GM12878 (cell line): ENCODE results near the gene SGK2.

Experiments
- ATF7 ChIP-seq: fragments of 450-650 bp; IDR thresholded peaks from 2 replicates; pipeline ENCODE4 v1.6.1; 2016; ENCODE audit warnings: low read depth, mild to moderate bottlenecking
- CHD4 ChIP-seq: fragments of 200-600 bp; sonication (generic); IDR thresholded peaks from 2 replicates; pipeline ENCODE4 v1.6.1; 2016; ENCODE audit warnings: mild to moderate bottlenecking
- CTCF ChIP-seq, 3 experiments: IDR thresholded peaks in 2 of 3; conservative IDR thresholded peaks in 1 of 3; 2 replicates each; pipeline ENCODE4 v1.5.1; 2011; ENCODE audit warnings: low read depth in 3 of 3, low read length in 3 of 3, mild to moderate bottlenecking in 3 of 3, control low read depth in 2 of 3, moderate library complexity in 2 of 3, inconsistent platforms in 1 of 3, mixed read lengths in 1 of 3; ENCODE audit not compliant: control insufficient read depth in 2 of 3, insufficient read depth in 1 of 3; ENCODE audit errors: extremely low read depth in 1 of 3
- EZH2 ChIP-seq: IDR thresholded peaks from 2 replicates; pipeline ENCODE4 v1.6.1; 2012; ENCODE audit warnings: low read depth, mild to moderate bottlenecking, control low read depth, inconsistent platforms, low read length, borderline replicate concordance; ENCODE audit not compliant: control insufficient read depth
- HSF1 ChIP-seq: fragments of 150-350 bp; IDR thresholded peaks from 2 replicates; pipeline ENCODE4 v1.6.1; 2014; ENCODE audit warnings: mild to moderate bottlenecking, low read depth, low read length
- POLR2A ChIP-seq: IDR thresholded peaks from 2 replicates; pipeline ENCODE4 v1.6.1; 2011; ENCODE audit warnings: low read depth, mild to moderate bottlenecking, low read length
- POLR2AphosphoS5 ChIP-seq: IDR thresholded peaks from 2 replicates; pipeline ENCODE4 v1.6.1; 2011; ENCODE audit warnings: mild to moderate bottlenecking, low read length, inconsistent platforms
- RCOR1 ChIP-seq: conservative IDR thresholded peaks from 2 replicates; pipeline ENCODE4 v1.6.1; 2012; ENCODE audit warnings: low read depth, low read length, improper control_type of control experiment
- TF ChIP-seq, protein P1 (sequence below): IDR thresholded peaks from 2 replicates; pipeline ENCODE4 v1.6.1; 2012; ENCODE audit warnings: mild to moderate bottlenecking, low read depth, low read length

DNA sequence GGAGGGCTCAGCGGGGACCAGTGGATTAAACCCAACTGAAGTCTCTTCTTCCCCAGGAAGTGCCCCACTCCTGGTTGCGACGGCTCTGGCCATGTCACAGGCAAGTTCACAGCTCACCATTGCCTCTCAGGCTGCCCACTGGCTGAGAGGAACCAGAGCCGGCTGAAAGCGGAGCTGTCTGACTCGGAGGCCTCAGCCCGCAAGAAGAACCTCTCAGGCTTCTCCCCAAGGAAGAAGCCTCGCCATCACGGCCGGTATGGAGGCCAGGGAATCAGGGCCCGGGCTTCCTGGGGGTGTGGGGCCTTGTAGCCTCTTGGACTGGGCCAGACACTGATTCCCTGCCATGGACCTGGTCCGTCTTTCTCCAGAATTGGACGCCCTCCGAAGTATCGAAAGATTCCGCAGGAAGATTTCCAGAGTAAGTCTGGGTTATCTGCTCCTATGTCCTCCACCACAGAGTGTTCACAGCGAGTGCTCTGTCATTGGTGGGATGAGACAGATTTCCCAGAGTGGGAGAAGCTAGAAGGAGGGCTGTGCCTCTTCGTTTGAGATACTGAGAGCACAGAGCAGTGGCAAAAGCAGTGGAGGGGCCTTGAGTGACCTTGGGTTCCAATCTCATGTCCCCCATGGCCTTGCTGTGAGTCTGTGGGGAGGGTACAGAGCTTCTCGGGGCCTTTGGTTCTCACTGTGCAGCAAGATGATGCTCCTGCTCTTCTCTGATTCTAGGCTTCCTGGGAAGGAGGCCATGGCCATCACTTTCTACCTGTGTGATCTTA, 22.6 kb upstream of the SGK2 start:
- TF ChIP-seq POLR2A (no peak), POLR2AphosphoS5 (no peak), CTCF (IDR thresholded peaks at IDR 0.05 in 2 of 3, conservative IDR thresholded peaks at IDR 0.05 in 1 of 3; ENCODE audit: control insufficient read depth in 2 of 3, extremely low read depth in 1 of 3, insufficient read depth in 1 of 3, low read depth in 3 of 3, low read length in 3 of 3) (no peak), HSF1 (no peak), CHD4 (no peak), RCOR1 (no peak), ATF7 (no peak), EZH2 (no peak)
- TF ChIP-seq, protein P1, sequence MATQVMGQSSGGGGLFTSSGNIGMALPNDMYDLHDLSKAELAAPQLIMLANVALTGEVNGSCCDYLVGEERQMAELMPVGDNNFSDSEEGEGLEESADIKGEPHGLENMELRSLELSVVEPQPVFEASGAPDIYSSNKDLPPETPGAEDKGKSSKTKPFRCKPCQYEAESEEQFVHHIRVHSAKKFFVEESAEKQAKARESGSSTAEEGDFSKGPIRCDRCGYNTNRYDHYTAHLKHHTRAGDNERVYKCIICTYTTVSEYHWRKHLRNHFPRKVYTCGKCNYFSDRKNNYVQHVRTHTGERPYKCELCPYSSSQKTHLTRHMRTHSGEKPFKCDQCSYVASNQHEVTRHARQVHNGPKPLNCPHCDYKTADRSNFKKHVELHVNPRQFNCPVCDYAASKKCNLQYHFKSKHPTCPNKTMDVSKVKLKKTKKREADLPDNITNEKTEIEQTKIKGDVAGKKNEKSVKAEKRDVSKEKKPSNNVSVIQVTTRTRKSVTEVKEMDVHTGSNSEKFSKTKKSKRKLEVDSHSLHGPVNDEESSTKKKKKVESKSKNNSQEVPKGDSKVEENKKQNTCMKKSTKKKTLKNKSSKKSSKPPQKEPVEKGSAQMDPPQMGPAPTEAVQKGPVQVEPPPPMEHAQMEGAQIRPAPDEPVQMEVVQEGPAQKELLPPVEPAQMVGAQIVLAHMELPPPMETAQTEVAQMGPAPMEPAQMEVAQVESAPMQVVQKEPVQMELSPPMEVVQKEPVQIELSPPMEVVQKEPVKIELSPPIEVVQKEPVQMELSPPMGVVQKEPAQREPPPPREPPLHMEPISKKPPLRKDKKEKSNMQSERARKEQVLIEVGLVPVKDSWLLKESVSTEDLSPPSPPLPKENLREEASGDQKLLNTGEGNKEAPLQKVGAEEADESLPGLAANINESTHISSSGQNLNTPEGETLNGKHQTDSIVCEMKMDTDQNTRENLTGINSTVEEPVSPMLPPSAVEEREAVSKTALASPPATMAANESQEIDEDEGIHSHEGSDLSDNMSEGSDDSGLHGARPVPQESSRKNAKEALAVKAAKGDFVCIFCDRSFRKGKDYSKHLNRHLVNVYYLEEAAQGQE, result no peak
